NCI-H1417 (cell line): Measurements from ENCODE around the gene LRIG3.
"Not testable (repeated sequence)": the region's sequence is repeated elsewhere in the genome, so short reads cannot be mapped to it uniquely, and the experiment has no call there.

Experiments used
- DNase-seq, 3 experiments: peaks; one replicate each; lab custom pipeline; 2025; lab: John Stamatoyannopoulos, UW

The LRIG3 gene

DNA sequence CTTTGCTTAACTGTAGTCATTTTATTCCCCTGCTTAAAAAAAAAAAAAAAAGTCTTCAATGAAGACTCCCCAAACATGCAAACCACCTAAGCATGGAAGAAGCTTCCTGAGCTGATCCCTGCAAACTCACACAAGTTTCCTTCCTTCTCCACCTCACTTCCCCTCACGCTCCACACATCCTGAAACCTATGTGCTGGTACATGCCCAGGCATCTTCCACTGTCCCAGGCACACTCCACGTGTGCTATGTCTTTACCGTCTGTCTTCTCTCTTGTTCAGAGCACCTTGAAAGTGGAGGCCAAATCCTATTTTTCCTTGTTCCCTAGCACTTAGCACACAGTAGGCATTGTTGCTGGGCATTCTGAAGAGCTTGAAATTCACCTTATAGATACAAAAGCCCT is 13.4 kb downstream of the LRIG3 start:
- DNase-seq = no peak

DNA sequence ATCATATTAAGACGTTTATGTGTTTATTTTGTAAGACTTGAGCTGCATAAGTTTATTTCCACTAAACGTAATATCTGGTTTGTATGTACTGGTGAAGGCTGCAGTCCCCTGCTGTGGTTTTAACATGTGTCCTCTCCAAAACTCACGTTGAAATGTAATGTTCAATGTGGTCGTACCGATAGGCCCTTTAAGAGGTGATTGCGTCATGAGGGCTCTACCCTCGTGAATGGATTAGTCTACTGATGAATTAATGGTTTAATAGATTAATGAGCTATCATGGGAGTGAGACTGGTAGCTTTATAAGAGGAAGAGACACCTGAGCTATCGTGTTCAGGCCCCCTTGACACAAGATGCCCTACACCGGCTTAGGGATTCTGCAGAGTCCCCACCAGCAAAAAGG is 14.9 kb downstream of the LRIG3 start:
- no peak for DNase-seq

DNA sequence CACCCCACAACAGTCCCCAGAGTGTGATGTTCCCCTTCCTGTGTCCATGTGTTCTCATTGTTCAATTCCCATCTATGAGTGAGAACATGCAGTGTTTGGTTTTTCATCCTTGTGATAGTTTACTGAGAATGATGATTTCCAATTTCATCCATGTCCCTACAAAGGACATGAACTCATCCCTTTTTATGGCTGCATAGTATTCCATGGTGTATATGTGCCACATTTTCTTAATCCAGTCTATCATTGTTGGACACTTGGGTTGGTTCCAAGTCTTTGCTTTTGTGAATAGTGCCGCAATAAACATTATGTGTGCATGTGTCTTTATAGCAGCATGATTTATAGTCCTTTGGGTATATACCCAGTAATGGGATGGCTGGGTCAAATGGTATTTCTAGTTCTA is 17.6 kb downstream of the LRIG3 start:
- DNase-seq = not testable (repeated sequence)

DNA sequence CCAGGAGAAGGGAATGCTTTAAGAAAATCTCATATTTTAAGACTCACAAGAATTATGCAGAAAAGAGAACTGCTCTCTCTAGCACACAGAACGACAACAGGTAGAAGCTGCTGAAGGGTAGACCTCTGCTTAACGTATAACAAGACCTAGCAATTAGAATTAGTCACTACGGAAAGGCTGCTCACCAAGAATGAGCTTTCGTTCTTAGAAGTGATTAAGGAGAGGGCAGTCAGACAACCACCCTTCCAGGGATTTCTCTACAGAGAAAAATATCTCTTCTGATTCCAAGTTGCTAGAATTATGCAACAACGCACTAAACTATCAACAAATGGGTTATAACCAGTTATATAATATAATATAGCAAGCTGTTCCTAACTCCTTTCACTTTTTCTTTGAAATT is 18.6 kb downstream of the LRIG3 start:
- DNase-seq = peak in 1 of 3 experiments; percentile 35

DNA sequence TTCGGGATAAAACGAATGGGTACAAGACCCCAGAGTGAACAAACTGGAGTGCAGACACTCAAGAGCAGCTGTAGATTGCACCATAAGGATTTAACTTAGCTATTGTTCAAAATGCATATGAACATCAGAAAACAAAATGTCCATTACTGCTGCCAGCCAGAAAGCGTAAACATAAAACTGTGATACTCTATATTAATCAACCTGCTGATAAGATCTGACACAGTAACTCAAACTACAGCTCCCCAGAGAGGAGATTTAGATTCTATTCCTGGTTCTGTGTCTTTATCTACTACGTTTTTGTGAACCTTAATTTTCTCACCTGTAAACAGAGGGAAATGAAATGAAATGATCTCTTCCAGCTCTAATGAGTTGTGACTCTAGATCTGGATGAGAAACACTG is 22.3 kb downstream of the LRIG3 start:
- DNase-seq = no peak

DNA sequence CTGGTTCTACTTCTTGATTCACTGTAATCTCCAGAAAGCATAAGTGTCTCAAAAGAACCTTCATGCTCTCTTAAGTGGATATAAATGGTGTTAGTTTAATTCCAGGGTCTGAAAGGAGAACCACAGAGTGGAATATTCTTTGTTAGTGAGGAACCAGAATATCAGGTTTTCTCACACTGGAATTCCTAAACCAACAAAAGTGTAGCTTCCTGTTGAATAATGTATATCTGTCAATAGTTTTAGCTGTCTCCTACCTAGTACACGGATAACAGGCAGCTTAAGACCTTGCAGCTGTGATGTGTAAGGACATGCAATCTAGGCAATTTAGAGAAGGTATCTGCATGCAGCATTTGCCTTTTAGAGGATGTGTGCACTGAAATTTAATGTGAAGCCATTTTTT is 24.0 kb downstream of the LRIG3 start:
- DNase-seq = peak; percentile 12 to 72 (median 66)

DNA sequence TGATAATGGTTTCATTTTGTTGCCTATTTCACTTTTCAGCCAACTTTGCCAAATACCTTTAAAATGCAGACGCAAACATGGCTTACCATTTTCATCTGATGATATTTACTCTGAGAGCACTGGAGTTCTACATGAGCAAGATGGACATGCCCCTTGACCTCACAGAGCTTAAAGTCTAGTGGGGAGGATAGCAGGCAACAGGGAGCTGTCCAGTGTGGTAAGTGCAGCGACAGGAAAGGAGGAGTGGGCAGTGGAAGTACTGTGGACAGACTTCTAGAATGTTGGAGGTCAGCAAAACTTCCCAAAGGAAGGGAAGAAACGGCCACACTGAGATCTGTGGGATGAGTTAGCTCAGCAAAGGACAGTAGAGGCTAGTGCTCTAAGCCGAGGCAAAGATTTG is 25.3 kb downstream of the LRIG3 start:
- DNase-seq = no peak

DNA sequence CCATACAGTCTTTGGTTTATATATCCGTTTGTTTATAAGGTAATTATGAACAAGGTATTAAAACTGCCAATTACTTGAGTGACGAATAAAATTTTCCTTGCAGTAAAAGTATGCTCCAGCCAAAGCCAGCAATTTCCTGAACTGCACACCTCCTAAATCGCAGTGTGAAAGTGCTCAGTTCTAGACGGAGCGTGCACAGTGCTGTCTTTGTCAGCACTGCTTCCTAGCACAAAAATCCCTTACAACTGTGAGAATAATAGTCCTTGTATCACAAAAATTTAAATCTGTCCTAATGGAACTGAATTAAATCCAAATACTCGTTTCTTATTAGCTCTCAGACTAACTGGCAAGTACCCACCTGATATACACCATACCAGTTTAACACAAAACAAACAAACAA is 26.3 kb downstream of the LRIG3 start:
- DNase-seq = no peak

DNA sequence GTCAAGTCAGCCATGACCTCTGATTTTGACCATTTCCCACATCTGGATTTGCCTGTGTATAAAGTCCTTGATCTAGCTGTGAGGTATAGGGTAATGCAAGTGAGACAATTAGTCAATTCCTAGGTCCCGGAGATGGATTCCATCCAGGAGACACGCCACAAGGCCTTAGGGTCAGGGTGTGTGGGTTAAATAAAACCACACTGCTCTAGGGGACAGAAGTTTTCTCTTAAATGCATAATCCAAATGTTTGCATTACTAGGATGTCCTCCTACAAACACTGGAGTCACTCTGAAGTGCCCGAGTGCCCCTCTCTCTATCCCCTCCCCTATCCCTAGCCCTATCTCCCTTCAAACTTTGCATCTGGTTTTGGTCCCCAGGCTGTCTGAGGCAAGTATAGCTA is 26.8 kb downstream of the LRIG3 start:
- no peak for DNase-seq

DNA sequence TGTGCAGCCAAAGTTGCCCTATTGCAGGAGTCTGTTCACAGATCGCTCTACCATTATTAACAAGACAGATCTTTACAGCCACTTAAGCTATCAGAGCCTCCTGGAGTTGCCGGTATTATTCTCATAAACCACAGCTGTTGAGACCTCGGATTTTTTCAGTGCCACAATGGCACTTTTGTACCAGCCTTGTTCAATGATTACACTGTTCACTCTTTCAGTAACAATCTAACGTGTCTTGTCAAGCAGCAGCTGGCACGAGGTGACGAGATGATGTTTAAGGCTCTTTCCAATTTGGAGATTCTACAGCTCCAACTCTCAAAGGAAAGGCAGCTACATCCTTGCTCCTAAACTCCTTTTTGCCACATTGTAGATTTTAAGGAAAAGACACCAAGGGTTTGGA is 30.7 kb downstream of the LRIG3 start:
- DNase-seq = peak in 2 of 3 experiments; percentile 47 to 53

DNA sequence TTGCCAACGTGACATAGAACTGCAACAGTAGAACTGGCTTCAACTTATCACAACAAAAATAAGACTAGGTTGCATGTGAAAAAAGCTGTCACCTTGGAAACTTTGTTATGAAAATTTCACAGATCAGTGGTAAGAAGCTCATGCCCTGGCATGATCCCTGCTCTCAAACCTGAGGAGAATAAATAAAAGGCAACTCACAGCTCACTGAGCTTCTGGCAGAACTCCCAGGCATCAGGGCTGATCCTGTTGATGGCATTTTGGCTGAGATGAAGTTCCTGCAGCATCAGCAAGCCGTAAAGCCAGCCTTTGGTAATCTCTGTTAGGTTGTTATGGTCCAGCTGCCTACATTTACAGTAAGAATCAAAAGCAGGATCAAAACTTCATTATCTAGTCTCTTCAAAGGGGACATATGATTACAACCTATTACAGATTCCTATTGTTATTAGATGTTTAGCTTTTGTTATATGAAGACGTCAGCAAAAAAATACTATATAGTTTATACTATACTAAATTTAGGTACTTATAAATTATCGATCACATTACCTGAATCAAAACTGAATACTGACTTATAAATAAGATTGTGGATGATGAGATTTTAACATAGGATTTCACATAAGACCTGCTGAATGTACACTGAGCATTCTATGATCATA is 32.0 kb downstream of the LRIG3 start:
- DNase-seq = peak; percentile 48 to 90 (median 85)

DNA sequence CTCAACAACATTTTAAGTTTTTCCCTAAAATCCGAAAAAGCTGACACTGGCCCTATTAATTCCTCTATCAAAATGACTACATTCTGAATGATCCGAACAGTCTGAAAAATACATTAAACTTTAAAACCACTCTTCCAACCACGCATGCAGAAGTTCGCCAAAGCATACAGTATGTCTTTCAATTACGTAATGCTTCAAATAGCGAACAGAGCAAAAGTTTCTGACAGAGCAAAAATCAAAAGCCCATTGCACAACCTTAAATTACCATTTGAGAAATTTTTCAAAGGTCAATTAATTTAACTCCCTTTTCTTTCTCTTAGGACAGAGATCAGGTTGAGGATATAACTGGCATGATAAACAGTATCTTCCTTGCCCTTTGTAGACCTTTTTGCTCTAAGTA is 33.2 kb downstream of the LRIG3 start:
- DNase-seq = no peak

DNA sequence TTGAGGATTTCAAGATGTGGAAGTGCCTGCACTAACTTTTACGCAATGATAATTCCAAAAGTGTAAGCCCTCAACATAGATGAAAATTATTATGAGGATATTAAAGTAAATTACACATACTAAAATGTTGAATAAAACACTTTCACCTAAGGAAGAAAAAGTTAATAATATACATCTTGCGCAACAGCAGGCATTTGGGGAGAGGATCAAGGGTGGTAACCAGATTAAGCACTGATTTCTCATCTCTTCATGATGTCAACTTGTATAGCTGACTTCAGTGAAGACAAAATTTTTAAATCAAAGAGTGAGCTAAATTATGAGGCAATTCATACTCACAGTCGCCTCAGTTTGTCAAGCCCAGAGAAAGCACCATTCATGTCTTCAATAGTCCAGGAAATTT is 33.8 kb downstream of the LRIG3 start:
- no peak for DNase-seq

DNA sequence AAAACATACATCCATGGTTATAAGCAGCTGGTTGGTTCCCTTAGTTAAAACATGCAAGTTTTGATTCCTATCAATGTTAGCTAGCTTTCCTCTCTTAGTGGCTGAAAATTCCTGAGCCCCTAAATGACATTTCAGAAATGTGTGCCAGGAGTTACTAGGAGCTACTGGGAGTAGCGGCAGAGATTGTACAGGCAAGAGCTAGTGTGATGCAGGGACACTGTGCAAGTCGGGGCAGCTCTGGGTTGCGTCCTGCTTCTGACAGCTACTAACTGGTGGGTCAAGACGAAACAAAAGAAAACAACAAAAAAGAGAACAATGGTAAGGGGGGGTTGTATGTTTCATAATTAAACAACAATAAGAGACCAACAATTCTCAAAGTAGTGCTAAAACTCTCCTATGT is 35.4 kb downstream of the LRIG3 start:
- DNase-seq = no peak

DNA sequence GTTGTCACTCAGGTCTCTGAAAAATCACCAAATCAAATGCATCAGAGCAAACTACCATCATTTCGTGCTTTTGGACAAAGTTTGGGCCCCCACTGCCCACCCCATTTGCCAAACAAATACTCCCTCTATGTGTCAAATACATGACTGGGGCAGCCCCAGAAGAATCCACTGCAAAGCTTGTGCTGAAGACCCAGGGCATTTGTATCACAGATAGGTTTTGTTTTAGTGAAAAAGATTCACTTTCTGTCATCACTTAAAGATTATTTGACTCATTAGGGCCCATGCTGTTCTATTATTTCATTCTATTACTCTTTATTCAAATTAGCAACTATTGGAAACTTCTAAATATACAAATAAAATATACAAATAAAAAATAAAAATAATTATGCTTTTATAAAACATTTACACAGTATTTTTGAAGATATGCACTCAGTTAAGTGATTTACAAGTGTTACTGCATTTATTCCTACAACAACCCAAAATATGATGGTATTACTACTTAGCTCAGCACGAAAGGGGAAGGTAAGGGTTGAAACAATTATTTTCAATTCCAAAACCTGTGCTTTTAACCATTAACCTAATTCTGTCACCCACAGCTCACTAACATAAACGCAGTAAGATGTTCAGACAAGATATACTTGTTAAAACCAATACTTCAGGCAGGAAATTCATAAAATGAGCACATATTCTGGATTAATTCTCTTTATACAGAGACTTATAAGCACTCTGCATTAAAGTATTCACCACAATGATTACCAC is 36.5 kb downstream of the LRIG3 start:
- DNase-seq = no peak

DNA sequence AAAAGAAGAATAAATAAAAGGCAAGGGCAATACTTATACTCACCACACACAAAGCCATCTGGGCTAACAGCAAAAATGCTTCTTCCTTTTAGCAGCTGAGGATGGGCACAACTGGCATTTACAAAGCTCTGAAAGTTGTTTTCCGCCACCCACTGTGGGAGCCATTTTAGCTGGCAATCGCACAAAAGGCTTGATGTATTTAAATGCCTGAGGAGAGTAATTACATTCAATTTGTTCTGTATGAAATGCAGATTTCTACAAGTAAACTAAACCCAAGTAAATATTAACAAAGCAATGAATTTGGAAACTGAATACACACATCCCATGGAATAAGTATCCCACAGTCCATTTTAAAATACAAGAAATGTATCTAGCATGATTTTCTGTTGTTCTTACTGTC is 37.5 kb downstream of the LRIG3 start:
- peak in 2 of 3 experiments; percentile 84 to 97 for DNase-seq

DNA sequence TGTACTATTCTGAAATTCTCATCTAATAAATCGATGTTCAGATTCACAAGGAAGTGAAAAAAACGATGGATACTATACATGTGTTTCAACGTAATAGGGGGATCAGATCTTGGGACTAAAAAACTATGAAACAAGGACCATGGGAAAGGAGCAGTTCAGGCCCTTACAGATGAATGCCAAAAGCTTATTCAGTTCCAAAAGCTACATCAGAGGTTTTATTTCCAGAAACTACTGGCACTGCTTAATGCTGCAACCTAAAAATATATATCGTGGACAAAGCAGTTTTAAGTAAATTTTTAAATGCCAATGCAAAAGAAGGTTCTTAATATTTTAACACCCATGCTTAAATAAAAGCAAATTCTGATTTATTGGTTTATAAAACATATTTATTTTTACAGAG is 38.5 kb downstream of the LRIG3 start:
- DNase-seq = no peak

DNA sequence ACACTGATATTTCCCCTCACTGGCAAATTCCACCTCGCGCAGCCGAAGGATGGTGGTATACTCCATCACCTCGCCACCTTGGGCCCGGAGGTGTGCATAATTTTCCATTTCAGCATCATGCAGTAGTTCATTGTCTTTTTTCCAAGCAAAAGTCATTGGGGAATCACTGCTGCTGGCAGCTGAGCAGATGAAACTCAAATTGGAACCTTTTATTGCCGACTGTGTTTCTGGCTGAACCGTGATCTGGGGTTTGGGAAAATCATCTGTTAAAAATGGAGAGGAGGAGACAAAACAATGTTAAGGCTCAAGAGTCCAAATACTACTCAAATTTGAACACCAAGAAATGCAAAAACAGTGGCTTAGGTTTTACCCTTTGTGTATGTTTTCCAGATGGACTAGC is 39.7 kb downstream of the LRIG3 start:
- DNase-seq = no peak

DNA sequence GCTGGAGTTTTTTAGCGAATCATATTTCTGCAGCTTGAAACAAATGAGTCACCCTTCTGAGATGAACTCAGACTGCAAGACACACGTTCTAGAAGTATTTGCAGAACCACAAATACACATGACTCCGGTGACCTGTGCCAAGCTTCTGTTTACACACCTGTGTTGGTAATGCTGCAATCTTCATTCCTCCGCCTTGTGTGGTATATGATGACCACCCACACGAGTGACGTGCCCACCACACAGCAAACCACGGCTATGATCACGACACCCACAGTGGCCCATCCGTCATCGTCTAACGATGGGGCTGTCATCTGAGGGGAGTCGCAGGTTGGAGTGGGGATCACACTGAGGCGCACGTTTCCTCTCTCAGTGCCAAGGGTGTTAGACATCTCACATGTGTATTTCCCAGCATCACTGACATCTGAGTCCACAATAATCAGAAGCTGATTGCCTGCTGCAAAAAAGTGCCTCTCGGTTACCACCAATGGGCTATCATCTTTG is 43.0 kb downstream of the LRIG3 start:
- peak in 2 of 3 experiments; percentile 49 to 80 for DNase-seq

DNA sequence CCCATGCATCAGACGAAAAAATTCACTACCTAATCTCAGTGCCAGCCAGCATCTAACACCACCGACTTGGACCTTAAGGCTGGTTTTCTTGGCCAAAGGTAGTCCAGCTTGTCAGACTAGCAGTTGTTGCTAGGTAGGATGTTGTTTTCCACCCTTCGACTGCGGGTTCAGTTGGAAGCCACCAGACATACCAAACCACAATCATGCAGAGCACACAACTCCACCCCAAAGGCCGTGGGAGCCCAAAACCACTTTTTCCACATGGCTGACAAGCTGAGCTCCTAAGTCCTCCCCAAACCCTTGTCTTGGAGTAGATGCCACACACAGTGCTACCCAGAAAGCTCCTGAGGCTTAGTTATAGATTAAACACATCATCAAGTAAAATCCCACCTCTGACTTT is 46.8 kb downstream of the LRIG3 start:
- DNase-seq = no peak

DNA sequence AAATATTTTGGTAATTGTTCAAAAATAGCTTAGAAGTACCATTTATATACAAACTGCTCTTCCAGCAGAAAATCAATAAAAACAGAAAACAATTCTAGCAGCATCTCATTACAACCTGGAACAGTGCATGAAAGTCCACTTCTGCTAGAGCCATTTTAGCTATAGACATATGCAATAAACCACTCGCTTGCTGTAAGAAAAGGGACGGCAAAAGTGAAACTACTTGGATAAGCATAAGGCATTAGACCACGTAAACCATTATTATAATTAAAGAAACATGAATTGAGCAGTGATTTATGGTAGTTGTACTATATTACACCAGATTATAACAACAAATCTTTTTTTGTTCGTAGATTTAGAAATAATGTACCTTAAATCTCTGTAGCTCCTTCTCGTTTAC is 48.7 kb downstream of the LRIG3 start:
- DNase-seq = no peak

DNA sequence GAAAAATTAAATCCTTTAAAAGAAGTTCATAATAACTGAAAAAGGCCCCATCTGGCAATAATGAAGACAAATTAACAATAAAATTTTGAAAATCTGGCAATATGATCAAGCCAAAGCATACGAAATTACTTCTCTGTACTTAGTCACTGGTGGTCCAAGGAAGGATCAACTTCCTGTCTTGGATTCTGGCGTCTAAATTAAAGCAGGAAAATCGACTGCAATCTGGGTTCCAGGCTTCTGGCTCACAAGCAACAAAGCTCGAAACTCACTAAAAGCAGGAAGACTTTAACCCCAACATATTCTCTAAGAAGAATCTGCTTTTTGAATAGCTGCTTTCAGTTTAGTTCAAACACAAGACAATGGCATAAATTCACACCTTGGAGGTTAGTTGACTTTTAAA is 49.7 kb downstream of the LRIG3 start:
- DNase-seq = no peak

DNA sequence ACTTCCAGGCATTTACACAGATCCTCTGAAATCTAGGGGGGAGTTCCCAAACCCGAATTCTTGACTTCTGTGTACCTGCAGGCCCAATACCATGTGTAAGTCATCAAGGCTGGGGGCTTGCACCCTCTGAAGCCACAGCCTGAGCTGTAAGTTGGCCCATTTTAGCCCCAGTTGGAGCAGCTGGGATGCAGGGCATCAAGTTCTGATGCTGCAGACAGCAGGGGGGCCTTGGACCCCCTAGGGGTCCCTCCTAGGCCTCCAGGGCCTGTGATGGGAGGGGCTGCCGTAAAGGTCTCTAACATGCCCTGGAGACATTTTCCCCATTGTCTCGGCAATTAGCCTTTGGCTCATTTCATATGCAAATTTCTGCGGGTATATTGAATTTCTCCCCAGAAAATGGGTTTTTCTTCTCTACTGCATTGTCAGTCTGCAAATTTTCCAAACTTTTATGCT is 59.5 kb downstream of the LRIG3 start:
- no peak for DNase-seq
